HEK293 (cell line): ENCODE data around the gene MCCC2.

Experiments used
- CTCF ChIA-PET: fragments of 350-600 bp; formaldehyde crosslinking; extraction: SDS; loops from one replicate; lab custom pipeline; 2021; ENCODE audit warnings: antibody characterized with exemption; lab: Yijun Ruan, JAX
- POLR2A ChIA-PET: fragments of 300-600 bp; formaldehyde crosslinking; extraction: SDS; loops from one replicate; lab custom pipeline; 2020; ENCODE audit warnings: antibody characterized with exemption, inconsistent platforms; lab: Yijun Ruan, JAX
- H3K27ac ChIP-seq: fragments of 200-500 bp; sonication (Bioruptor generic); 2 replicates; pipeline ENCODE4 v1.5.1; 2014; ENCODE audit warnings: low read depth, low read length, control low read depth, inconsistent platforms; ENCODE audit errors: extremely low read depth
- H3K36me3 ChIP-seq, 2 experiments: fragments of 200-500 bp in 1 of 2; sonication (Bioruptor generic) in 1 of 2; 1 replicate in 1 of 2; 2 replicates in 1 of 2; pipeline ENCODE4 v1.5.1; 2014 to 2017; ENCODE audit warnings: inconsistent platforms in 2 of 2, low read length in 2 of 2; ENCODE audit not compliant: control insufficient read depth in 2 of 2, insufficient read depth in 1 of 2
- H3K4me1 ChIP-seq: fragments of 200-500 bp; sonication (Bioruptor generic); 2 replicates; pipeline ENCODE4 v1.5.1; 2014; ENCODE audit warnings: mild to moderate bottlenecking, low read length, inconsistent platforms; ENCODE audit not compliant: control insufficient read depth, insufficient read depth
- H3K4me3 ChIP-seq: 2 replicates; pipeline ENCODE4 v1.5.1; 2011; ENCODE audit warnings: low read depth, mild to moderate bottlenecking, control low read depth, low read length, moderate library complexity
- H3K9me3 ChIP-seq: fragments of 200-500 bp; sonication (Bioruptor generic); 2 replicates; pipeline ENCODE4 v1.5.1; 2014; ENCODE audit warnings: low read depth, low read length, inconsistent platforms; ENCODE audit not compliant: control insufficient read depth, insufficient read depth
- GLI2 ChIP-seq: fragments of 450-650 bp; formaldehyde crosslinking; IDR thresholded peaks from 2 replicates; pipeline ENCODE4; 2017; ENCODE audit warnings: missing biosample characterization, missing genetic modification characterization, low read depth, borderline replicate concordance
- OSR2 ChIP-seq: fragments of 450-650 bp; formaldehyde crosslinking; IDR thresholded peaks from 2 replicates; pipeline ENCODE4 v1.5.1; 2016; ENCODE audit warnings: missing biosample characterization, missing genetic modification characterization
- YY1 ChIP-seq: fragments of 450-650 bp; formaldehyde crosslinking; IDR thresholded peaks from 2 replicates; pipeline ENCODE4 v1.5.1; 2018; ENCODE audit warnings: missing biosample characterization, missing genetic modification characterization
- ZBTB21 ChIP-seq: fragments of 450-650 bp; formaldehyde crosslinking; IDR thresholded peaks from 2 replicates; pipeline ENCODE4 v1.5.1; 2017; ENCODE audit warnings: missing biosample characterization, missing genetic modification characterization
- ZBTB8A ChIP-seq: fragments of 450-650 bp; formaldehyde crosslinking; IDR thresholded peaks from 2 replicates; pipeline ENCODE4 v1.5.1; 2016; ENCODE audit warnings: missing biosample characterization, missing genetic modification characterization
- ZNF155 ChIP-seq: fragments of 450-650 bp; formaldehyde crosslinking; IDR thresholded peaks from 2 replicates; pipeline ENCODE4 v1.5.1; 2016; ENCODE audit warnings: missing biosample characterization, missing genetic modification characterization
- ZNF157 ChIP-seq: fragments of 450-650 bp; formaldehyde crosslinking; IDR thresholded peaks from 2 replicates; pipeline ENCODE4 v1.5.1; 2016; ENCODE audit warnings: missing biosample characterization, missing genetic modification characterization
- ZNF2 ChIP-seq: fragments of 450-650 bp; formaldehyde crosslinking; IDR thresholded peaks from 2 replicates; pipeline ENCODE4 v1.5.1; 2016; ENCODE audit warnings: missing biosample characterization, missing genetic modification characterization
- ZNF221 ChIP-seq: fragments of 450-650 bp; formaldehyde crosslinking; IDR thresholded peaks from 2 replicates; pipeline ENCODE4 v1.5.1; 2017; ENCODE audit warnings: missing biosample characterization, missing genetic modification characterization, borderline replicate concordance
- ZNF274 ChIP-seq, 2 experiments: fragments of 200-500 bp in 1 of 2; fragments of 450-650 bp in 1 of 2; sonication (Bioruptor generic) in 1 of 2; formaldehyde crosslinking in 1 of 2; IDR thresholded peaks; 2 replicates each; pipeline versions ENCODE4 v1.5.1 to v1.6.1; 2014 to 2016; ENCODE audit warnings: borderline replicate concordance in 1 of 2, inconsistent platforms in 1 of 2, low read length in 1 of 2, missing biosample characterization in 1 of 2, missing genetic modification characterization in 1 of 2
- ZNF324 ChIP-seq: fragments of 450-650 bp; formaldehyde crosslinking; IDR thresholded peaks from 2 replicates; pipeline ENCODE4 v1.5.1; 2016; ENCODE audit warnings: missing biosample characterization, missing genetic modification characterization
- ZNF341 ChIP-seq: fragments of 450-650 bp; formaldehyde crosslinking; IDR thresholded peaks from 2 replicates; pipeline ENCODE4; 2016; ENCODE audit warnings: low read depth, missing biosample characterization, missing genetic modification characterization
- ZNF404 ChIP-seq: fragments of 450-650 bp; formaldehyde crosslinking; IDR thresholded peaks from 2 replicates; pipeline ENCODE4 v1.5.1; 2017; ENCODE audit warnings: missing biosample characterization, missing genetic modification characterization
- ZNF416 ChIP-seq: fragments of 450-650 bp; formaldehyde crosslinking; IDR thresholded peaks from 2 replicates; pipeline ENCODE4 v1.5.1; 2016; ENCODE audit warnings: missing biosample characterization, missing genetic modification characterization
- ZNF596 ChIP-seq: fragments of 450-650 bp; IDR thresholded peaks from 2 replicates; pipeline ENCODE4 v1.5.0; 2018; ENCODE audit warnings: missing biosample characterization, mild to moderate bottlenecking, missing genetic modification characterization, moderate library complexity
- ZNF624 ChIP-seq: fragments of 450-650 bp; formaldehyde crosslinking; IDR thresholded peaks from 2 replicates; pipeline ENCODE4 v1.5.1; 2017; ENCODE audit warnings: missing biosample characterization, missing genetic modification characterization
- ZNF677 ChIP-seq: fragments of 450-650 bp; IDR thresholded peaks from 2 replicates; pipeline ENCODE4 v1.5.0; 2018; ENCODE audit warnings: missing biosample characterization, mild to moderate bottlenecking, missing genetic modification characterization, moderate library complexity
- ZNF76 ChIP-seq: fragments of 450-650 bp; formaldehyde crosslinking; IDR thresholded peaks from 2 replicates; pipeline ENCODE4; 2016; ENCODE audit warnings: low read depth, missing biosample characterization, missing genetic modification characterization, borderline replicate concordance
- ZNF830 ChIP-seq: fragments of 450-650 bp; IDR thresholded peaks from 2 replicates; pipeline ENCODE4 v1.5.0; 2018; ENCODE audit warnings: missing biosample characterization, missing genetic modification characterization, low read depth, mild to moderate bottlenecking, moderate library complexity
- TF ChIP-seq, protein P1 (sequence below): fragments of 450-650 bp; formaldehyde crosslinking; IDR thresholded peaks from 2 replicates; pipeline ENCODE4 v1.5.1; 2016; ENCODE audit warnings: missing biosample characterization, missing genetic modification characterization, low read depth
- TF ChIP-seq, protein P2 (sequence below): fragments of 450-650 bp; formaldehyde crosslinking; IDR thresholded peaks from 2 replicates; pipeline ENCODE4 v1.5.1; 2016; ENCODE audit warnings: missing biosample characterization, missing genetic modification characterization
- TF ChIP-seq, protein P3 (sequence below): fragments of 450-650 bp; formaldehyde crosslinking; IDR thresholded peaks from 2 replicates; pipeline ENCODE4 v1.5.1; 2017; ENCODE audit warnings: missing biosample characterization, missing genetic modification characterization
- TF ChIP-seq, protein P4 (sequence below): fragments of 450-650 bp; formaldehyde crosslinking; IDR thresholded peaks from 2 replicates; pipeline ENCODE4 v1.5.1; 2016; ENCODE audit warnings: missing biosample characterization, missing genetic modification characterization, borderline replicate concordance

MCCC2 gene

DNA sequence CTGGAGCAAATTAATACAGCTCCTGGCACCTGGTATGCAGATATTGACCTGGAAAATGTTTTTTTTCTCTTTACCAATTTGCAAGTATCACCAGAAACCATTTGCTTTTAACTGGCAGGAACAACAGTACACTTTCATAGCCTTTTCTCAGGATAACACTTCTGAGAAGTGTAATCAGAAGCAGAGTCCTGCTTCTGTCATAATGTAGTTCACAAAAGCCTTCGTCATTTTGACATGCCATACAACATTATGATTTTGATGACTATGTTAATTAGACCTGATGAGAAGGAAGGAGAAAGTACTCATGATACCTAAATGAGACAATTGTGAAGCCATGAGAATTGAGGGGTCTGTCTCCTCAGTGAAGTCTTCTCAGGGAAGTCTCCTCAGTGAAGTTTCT lies 90.8 kb downstream of the MCCC2 start:
- ChIA-PET POLR2A (no interaction called here), CTCF (no interaction called here)
- Histone ChIP-seq H3K36me3 (no peaks in the 10 kb centered on the region), H3K4me1 (no peaks in the 10 kb centered on the region), H3K27ac (no peak overlapping the region), H3K9me3 (no peaks in the 10 kb centered on the region), H3K4me3 (no peak overlapping the region)
- TF ChIP-seq ZNF830 (no peak), ZNF157 (peak; percentile 81)
- TF ChIP-seq, protein P1, sequence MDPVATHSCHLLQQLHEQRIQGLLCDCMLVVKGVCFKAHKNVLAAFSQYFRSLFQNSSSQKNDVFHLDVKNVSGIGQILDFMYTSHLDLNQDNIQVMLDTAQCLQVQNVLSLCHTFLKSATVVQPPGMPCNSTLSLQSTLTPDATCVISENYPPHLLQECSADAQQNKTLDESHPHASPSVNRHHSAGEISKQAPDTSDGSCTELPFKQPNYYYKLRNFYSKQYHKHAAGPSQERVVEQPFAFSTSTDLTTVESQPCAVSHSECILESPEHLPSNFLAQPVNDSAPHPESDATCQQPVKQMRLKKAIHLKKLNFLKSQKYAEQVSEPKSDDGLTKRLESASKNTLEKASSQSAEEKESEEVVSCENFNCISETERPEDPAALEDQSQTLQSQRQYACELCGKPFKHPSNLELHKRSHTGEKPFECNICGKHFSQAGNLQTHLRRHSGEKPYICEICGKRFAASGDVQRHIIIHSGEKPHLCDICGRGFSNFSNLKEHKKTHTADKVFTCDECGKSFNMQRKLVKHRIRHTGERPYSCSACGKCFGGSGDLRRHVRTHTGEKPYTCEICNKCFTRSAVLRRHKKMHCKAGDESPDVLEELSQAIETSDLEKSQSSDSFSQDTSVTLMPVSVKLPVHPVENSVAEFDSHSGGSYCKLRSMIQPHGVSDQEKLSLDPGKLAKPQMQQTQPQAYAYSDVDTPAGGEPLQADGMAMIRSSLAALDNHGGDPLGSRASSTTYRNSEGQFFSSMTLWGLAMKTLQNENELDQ (tag by site-specific recombination), result no peak
- TF ChIP-seq, all 188 proteins: peak for 1

DNA sequence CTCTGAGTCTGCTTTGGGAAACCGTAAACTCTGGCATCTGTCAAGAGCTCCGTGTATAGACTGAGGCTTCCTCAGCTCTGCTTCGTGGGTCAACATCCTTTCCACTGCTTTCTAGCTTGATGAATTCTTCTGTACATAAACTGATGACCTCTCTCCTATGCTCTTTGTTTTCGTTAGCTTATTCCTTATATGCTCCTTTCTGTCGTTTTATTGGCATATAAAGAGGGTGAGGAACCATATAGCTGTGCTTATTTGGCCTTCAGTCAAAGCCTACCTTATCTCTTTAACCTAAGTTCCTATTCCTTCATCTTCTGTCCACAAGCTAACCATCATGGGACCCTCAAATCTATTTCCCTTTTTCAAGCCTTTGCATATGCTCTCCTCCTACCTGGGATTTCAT lies 92.6 kb downstream of the MCCC2 start:
- H3K27ac ChIP-seq, result no peak overlapping the region
- POLR2A ChIA-PET, result no interaction called here

DNA sequence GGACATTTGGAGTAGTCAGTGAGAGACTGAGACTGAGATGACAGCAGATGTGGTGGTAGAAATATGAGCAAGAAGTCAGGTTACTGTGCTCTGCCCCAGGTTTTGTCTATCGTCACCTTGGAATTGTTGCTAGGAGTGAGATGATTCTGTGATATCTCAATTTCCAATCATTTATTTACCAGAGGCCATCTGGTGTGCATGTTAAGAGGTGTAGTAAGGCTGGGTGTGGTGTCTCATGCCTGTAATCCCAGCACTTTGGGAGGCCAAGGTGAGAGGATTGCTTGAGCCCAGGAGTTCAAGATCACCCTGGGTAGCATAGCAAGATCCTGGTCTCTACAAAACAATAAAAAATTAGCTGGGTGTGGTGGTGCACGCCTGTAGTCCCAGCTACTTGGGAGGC lies 93.4 kb downstream of the MCCC2 start:
- Histone ChIP-seq H3K27ac (no peak overlapping the region), H3K4me3 (no peak overlapping the region), H3K9me3 (no peaks in the 10 kb centered on the region), H3K4me1 (no peaks in the 10 kb centered on the region), H3K36me3 (no peaks in the 10 kb centered on the region)
- POLR2A ChIA-PET, result no interaction called here
- CTCF ChIA-PET, result no interaction called here
- TF ChIP-seq OSR2, result no peak
- no peak for TF ChIP-seq ZNF2 (tag by site-specific recombination)
- TF ChIP-seq ZNF274 (IDR thresholded peaks at IDR 0.05; ENCODE audit: low read length), result no peak
- TF ChIP-seq ZNF274 (tag by site-specific recombination; IDR thresholded peaks at IDR 0.05; ENCODE audit: borderline replicate concordance), result no peak
- TF ChIP-seq ZNF341 (tag by site-specific recombination), result no peak
- TF ChIP-seq, protein P2, sequence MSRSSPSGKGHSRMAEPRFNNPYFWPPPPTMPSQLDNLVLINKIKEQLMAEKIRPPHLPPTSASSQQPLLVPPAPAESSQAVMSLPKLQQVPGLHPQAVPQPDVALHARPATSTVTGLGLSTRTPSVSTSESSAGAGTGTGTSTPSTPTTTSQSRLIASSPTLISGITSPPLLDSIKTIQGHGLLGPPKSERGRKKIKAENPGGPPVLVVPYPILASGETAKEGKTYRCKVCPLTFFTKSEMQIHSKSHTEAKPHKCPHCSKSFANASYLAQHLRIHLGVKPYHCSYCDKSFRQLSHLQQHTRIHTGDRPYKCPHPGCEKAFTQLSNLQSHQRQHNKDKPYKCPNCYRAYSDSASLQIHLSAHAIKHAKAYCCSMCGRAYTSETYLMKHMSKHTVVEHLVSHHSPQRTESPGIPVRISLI (tag by site-specific recombination), result no peak
- TF ChIP-seq ZNF596 (tag by site-specific recombination), result no peak
- TF ChIP-seq ZNF155, result no peak
- TF ChIP-seq, protein P3, sequence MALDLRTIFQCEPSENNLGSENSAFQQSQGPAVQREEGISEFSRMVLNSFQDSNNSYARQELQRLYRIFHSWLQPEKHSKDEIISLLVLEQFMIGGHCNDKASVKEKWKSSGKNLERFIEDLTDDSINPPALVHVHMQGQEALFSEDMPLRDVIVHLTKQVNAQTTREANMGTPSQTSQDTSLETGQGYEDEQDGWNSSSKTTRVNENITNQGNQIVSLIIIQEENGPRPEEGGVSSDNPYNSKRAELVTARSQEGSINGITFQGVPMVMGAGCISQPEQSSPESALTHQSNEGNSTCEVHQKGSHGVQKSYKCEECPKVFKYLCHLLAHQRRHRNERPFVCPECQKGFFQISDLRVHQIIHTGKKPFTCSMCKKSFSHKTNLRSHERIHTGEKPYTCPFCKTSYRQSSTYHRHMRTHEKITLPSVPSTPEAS, result no peak
- no peak for TF ChIP-seq ZNF324 (tag by site-specific recombination)
- no peak for TF ChIP-seq ZNF76 (tag by site-specific recombination)
- no peak for TF ChIP-seq ZNF221 (tag by site-specific recombination)
- TF ChIP-seq ZBTB8A (tag by site-specific recombination), result no peak
- TF ChIP-seq ZBTB21, result no peak
- no peak for TF ChIP-seq ZNF677 (tag by site-specific recombination)
- no peak for TF ChIP-seq YY1 (tag by site-specific recombination)

More for the DNA sequence above, 92.6 kb downstream of the MCCC2 start:
- H3K4me1 ChIP-seq, result no peaks in the 10 kb centered on the region
- no peak overlapping the region for H3K4me3 ChIP-seq
- CTCF ChIA-PET, result interaction anchor here (0.7 kb wide), 2 partner anchors 13 to 28 kb away, joined by 3 to 4 read pairs; no protein-coding TSS in a partner anchor
- H3K9me3 ChIP-seq, result no peaks in the 10 kb centered on the region
- TF ChIP-seq ZNF416, result no peak
- TF ChIP-seq, protein P4, sequence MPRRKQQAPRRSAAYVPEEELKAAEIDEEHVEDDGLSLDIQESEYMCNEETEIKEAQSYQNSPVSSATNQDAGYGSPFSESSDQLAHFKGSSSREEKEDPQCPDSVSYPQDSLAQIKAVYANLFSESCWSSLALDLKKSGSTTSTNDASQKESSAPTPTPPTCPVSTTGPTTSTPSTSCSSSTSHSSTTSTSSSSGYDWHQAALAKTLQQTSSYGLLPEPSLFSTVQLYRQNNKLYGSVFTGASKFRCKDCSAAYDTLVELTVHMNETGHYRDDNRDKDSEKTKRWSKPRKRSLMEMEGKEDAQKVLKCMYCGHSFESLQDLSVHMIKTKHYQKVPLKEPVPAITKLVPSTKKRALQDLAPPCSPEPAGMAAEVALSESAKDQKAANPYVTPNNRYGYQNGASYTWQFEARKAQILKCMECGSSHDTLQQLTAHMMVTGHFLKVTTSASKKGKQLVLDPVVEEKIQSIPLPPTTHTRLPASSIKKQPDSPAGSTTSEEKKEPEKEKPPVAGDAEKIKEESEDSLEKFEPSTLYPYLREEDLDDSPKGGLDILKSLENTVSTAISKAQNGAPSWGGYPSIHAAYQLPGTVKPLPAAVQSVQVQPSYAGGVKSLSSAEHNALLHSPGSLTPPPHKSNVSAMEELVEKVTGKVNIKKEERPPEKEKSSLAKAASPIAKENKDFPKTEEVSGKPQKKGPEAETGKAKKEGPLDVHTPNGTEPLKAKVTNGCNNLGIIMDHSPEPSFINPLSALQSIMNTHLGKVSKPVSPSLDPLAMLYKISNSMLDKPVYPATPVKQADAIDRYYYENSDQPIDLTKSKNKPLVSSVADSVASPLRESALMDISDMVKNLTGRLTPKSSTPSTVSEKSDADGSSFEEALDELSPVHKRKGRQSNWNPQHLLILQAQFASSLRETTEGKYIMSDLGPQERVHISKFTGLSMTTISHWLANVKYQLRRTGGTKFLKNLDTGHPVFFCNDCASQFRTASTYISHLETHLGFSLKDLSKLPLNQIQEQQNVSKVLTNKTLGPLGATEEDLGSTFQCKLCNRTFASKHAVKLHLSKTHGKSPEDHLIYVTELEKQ, result no peak
- TF ChIP-seq ZNF624 (tag by site-specific recombination), result no peak
- no peak for TF ChIP-seq GLI2 (tag by site-specific recombination)
- TF ChIP-seq ZNF404 (tag by site-specific recombination), result no peak
- H3K36me3 ChIP-seq, result no peaks in the 10 kb centered on the region
